HG03196 (cell line): Measurements from ENCODE around the gene AAGAB.

ENCODE experiments used
- ATAC-seq: cut with Tn5 transposase; IDR thresholded peaks from one replicate; pipeline ENCODE4 v1.9.1; 2021; ENCODE audit not compliant: unreplicated experiment

AAGAB gene

GRCh38 chr15:67174864-67175573 lies 79.4 kb downstream of the AAGAB start:
- no peak for ATAC-seq

DNA sequence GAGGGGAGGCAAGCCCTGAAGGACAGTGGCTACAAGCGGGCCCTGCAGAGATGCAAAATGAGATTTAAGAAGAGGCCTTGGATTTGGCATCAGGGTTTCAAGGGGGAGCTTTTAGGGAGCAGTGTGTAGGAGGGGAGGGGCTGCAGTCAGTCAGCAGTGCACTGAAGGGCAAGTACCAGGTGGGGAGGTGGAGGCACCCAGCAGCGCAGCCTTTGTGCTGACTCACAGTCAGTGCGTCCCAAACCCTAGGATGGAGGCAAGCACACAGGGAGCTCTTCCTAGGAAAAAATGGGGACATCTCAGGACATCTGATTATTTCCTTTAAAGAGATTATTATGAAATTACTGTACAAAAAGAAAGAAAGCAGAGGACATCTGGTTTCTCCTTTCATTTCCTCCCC lies 80.0 kb downstream of the AAGAB start:
- no peak for ATAC-seq

GRCh38 chr15:67173786-67174185 lies 80.7 kb downstream of the AAGAB start:
- ATAC-seq = no peak

DNA sequence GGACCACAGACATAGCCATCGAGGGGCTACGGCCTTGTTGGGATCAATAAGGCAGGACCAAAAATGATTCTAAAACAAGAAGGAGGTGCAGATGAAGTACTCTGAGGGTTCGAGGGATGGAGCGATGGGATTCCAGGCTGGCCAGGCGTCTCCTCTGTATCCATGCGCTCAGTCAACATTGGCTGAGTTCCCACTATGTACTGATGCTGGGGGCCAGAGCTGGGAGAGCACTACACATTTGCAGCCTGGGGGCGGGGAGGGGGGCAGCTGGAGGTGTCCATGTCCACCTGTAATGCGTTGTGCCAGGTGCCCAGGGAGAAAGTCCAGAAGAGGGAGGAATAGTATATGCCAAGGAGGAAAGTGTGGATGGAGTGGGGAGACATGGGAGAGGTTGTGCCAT lies 81.5 kb downstream of the AAGAB start:
- ATAC-seq = no peak

DNA sequence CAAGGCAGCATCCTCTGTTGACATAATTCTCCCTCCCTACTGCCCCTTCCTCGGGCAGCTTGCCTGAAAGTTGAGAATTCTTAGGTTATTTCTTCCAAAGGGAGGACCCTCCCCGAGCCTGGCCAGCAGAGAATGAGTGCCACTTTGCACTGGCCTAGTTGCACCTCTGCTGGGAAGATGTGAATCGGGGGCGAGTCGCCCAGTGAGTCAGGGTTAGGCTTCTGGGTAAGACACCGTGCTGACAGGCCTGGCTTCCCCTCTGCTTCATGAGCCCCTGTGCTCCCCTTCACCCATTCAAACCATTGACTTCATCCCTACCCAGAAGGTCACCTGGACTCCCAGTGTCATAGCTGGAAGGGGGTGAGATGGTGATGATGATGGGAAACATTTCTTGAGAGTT lies 82.3 kb downstream of the AAGAB start:
- no peak for ATAC-seq

DNA sequence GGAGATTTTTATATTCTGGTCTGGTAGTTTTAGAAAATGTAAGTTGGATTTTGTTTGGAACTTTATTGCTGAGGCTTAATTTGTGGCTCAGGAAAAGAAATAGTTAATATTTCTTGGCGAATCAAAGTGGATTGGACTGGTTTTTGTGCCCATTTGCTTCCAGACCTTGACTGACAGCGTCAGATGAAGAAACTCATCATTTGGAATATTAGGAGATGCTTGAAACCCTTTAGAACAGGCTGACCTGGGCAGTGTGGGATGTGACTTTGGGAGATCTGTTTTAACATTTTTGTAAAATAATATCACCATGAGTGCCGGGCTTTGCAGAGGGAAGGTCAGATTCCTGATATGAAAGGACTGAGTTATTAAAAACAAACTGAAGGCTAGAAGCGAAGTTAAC lies 83.0 kb downstream of the AAGAB start:
- no peak for ATAC-seq

GRCh38 chr15:67170143-67170925 lies 84.1 kb downstream of the AAGAB start:
- no peak for ATAC-seq

- no peak for ATAC-seq
Observed at GRCh38 chr15:67168694-67169093, 85.8 kb downstream of the AAGAB start.

DNA sequence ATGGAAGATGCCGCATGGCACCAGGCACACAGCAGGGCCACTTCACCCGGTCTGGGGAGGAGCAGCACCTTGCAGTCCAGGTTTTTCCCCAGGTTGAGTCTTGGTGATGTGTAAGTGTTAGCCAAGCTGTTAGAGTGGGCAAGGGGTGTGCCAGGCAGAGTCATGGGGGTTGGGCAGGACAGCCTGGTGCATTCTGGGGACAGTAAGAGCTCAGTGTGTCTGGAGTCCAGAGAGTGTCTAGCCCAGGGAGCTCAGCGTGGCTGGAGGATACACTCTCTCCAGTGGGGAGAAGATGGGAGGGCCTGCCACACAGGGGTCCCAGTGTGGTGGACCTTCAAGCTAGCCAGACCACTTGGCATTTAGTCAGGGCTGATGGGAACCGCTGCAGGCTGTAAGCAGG lies 87.4 kb downstream of the AAGAB start:
- no peak for ATAC-seq

- ATAC-seq = no peak
Observed at GRCh38 chr15:67166280-67167009, 88.0 kb downstream of the AAGAB start.

- ATAC-seq = no peak
Observed at GRCh38 chr15:67165254-67166253, 88.9 kb downstream of the AAGAB start.

GRCh38 chr15:67164811-67165253 lies 89.6 kb downstream of the AAGAB start:
- ATAC-seq = no peak

DNA sequence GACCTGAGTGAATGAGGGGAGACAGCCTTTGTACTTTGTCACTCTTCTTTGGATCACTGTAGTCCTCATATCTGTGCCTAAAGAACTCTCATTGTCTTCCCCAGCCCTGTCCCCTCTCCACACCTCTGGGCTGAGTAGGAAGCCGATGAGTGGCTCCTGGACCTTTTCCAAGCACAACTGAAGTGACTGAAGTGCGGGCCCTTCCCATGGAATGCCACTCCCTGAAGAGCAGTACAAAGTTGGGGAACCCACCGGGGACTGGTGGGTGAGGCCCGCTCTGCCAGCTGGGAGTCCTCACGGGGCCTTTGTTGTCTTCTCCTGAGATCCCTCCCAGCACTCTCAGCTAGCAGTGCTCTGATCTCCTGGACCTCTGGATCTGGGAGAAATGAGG lies 90.1 kb downstream of the AAGAB start:
- no peak for ATAC-seq

- no peak for ATAC-seq
Observed at GRCh38 chr15:67163180-67163579, 91.3 kb downstream of the AAGAB start.

- ATAC-seq = no peak
Observed at GRCh38 chr15:67161881-67162280, 92.6 kb downstream of the AAGAB start.

DNA sequence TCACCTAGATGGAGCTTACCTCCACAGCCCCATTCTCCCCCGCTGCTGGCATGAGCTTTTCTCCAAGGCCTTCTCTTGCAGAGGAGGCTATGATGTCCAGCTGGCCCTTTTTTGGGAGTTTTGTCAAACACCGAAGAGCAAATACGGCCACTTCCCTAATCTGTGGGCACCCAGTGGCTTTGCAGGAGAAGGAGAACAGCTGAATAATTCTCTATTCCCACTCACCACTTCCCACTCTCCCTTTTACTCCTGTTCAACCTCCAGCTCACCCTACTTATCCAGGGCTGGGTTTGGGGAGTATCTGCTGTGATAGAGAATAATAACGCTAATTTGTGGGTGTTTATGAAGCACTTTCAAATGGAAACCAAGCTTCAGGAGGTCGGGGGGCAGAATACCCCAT lies 93.0 kb downstream of the AAGAB start:
- no peak for ATAC-seq

DNA sequence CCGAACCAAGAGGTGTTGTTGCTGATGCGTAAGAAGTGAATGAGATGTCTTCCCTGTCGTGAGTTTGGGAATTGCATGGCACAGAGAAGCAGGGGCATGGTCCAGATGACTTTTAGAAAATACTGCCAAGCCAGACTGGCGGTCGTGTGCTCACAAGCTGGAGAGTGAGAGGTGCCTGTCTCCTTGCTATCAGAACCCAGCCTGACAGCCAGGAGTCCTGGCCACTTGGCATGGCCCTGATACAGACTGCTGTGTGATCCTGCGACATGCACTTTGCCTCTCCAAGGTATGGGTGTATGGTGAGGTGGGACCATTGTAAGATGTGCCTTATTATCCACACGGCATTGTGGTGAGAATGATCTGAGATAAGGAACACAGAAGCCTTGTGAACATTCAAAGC lies 96.1 kb downstream of the AAGAB start:
- no peak for ATAC-seq

- no peak for ATAC-seq
Observed at GRCh38 chr15:67157521-67158252, 96.8 kb downstream of the AAGAB start.

GRCh38 chr15:67156834-67157233 lies 97.6 kb downstream of the AAGAB start:
- ATAC-seq = no peak

- no peak for ATAC-seq
Observed at GRCh38 chr15:67156426-67156825, 98.0 kb downstream of the AAGAB start.
